ENCODE measurements around the gene SLC25A21. TPM values are rescaled to one million over a fixed set of nuclear protein-coding genes. Genes with fewer than 3 reads are reported as not detected.

The SLC25A21 gene
- total RNA-seq, 2 experiments from 2014 or later: not detected

DNA sequence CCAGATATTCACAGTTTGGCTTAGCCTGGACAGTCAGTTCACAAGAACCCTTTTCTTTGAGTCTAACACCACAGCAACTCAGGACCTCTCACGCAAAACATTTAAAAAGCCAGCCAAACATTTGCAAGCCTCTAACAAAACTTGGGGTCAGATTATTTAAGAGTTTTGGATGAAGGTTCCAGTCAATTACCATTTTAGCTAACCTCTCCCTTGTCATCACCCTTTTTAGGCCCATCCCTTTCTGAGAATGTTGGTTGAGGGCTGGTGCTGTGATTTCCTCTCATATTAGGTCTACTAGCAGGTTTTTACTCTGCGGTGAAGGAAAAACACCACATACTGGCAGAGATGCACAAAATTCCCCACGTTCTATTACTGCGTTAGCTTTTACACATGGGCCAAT lies 490.1 kb downstream of the SLC25A21 start:
- no peak for ATAC-seq (ENCODE audit: poor library complexity)
- ChIA-PET CTCF (no interaction called here), POLR2A (no interaction called here)
- peaks cover 2% of the 10 kb centered on the region for H3K9me3 Mint-ChIP-seq
- DNase-seq: no peak
- intact Hi-C loops (cut with DNase I, micrococcal nuclease): no loop called here
- H3K27ac Mint-ChIP-seq: no peak overlapping the region
- no peaks in the 10 kb centered on the region for H3K4me1 Mint-ChIP-seq (ENCODE audit: low read depth)
- Histone ChIP-seq H3K4me3 (ENCODE audit: low read length) (no peak overlapping the region), H3K9me3 (ENCODE audit: control insufficient read depth in 1 of 2, insufficient read depth in 1 of 2, low read length in 2 of 2) (no peaks in the 10 kb centered on the region), H3K27me3 (ENCODE audit: control insufficient read depth in 1 of 2, insufficient read depth in 2 of 2, low read length in 2 of 2) (no peaks in the 10 kb centered on the region), H3K4me1 (ENCODE audit: insufficient read depth, low read length) (no peaks in the 10 kb centered on the region), H3K36me3 (ENCODE audit: insufficient read depth, low read length) (no peaks in the 10 kb centered on the region), H3K27ac (ENCODE audit: low read depth in 1 of 2, low read length in 2 of 2) (no peak overlapping the region)
- no peaks in the 10 kb centered on the region for H3K36me3 Mint-ChIP-seq (ENCODE audit: low read depth)
- peaks cover 26% of the 10 kb centered on the region for H3K27me3 Mint-ChIP-seq
- TF ChIP-seq, protein P1, sequence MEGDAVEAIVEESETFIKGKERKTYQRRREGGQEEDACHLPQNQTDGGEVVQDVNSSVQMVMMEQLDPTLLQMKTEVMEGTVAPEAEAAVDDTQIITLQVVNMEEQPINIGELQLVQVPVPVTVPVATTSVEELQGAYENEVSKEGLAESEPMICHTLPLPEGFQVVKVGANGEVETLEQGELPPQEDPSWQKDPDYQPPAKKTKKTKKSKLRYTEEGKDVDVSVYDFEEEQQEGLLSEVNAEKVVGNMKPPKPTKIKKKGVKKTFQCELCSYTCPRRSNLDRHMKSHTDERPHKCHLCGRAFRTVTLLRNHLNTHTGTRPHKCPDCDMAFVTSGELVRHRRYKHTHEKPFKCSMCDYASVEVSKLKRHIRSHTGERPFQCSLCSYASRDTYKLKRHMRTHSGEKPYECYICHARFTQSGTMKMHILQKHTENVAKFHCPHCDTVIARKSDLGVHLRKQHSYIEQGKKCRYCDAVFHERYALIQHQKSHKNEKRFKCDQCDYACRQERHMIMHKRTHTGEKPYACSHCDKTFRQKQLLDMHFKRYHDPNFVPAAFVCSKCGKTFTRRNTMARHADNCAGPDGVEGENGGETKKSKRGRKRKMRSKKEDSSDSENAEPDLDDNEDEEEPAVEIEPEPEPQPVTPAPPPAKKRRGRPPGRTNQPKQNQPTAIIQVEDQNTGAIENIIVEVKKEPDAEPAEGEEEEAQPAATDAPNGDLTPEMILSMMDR (IDR thresholded peaks at IDR 0.05): no peak
- H3K4me3 Mint-ChIP-seq: no peak overlapping the region

DNA sequence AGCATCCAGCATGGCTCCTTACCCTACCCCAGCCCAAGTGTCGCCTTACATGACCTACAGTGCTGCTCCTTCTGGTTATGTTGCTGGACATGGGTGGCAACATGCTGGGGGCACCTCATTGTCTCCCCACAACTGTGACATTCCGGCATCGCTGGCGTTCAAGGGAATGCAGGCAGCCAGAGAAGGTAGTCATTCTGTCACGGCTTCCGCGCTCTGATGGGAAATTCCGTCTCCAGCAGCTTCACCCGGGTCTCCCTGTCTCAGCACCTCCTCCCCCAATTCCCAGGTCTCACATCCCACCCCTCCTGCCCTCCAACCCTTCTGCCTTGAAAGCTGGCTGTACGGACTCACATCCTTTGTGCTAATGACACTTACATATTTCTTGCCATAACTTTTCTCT lies 496.2 kb downstream of the SLC25A21 start:
- no peak for DNase-seq
- ChIA-PET CTCF (no interaction called here), POLR2A (no interaction called here)
- Histone ChIP-seq H3K4me1 (ENCODE audit: insufficient read depth, low read length) (no peaks in the 10 kb centered on the region), H3K27me3 (ENCODE audit: control insufficient read depth in 1 of 2, insufficient read depth in 2 of 2, low read length in 2 of 2) (peaks cover 3 to 12% of the 10 kb centered on the region in 2 experiments), H3K36me3 (ENCODE audit: insufficient read depth, low read length) (no peaks in the 10 kb centered on the region), H3K4me3 (ENCODE audit: low read length) (no peak overlapping the region), H3K27ac (ENCODE audit: low read depth in 1 of 2, low read length in 2 of 2) (no peak overlapping the region), H3K9me3 (ENCODE audit: control insufficient read depth in 1 of 2, insufficient read depth in 1 of 2, low read length in 2 of 2) (no peaks in the 10 kb centered on the region)
- Mint-ChIP-seq H3K4me1 (ENCODE audit: low read depth) (no peaks in the 10 kb centered on the region), H3K27me3 (peaks cover 40% of the 10 kb centered on the region), H3K36me3 (ENCODE audit: low read depth) (no peaks in the 10 kb centered on the region), H3K4me3 (no peak overlapping the region), H3K27ac (no peak overlapping the region), H3K9me3 (no peaks in the 10 kb centered on the region)
- TF ChIP-seq, protein P1 (IDR thresholded peaks at IDR 0.05): no peak
- no peak for ATAC-seq (ENCODE audit: poor library complexity)
- intact Hi-C loops (cut with DNase I, micrococcal nuclease): no loop called here

DNA sequence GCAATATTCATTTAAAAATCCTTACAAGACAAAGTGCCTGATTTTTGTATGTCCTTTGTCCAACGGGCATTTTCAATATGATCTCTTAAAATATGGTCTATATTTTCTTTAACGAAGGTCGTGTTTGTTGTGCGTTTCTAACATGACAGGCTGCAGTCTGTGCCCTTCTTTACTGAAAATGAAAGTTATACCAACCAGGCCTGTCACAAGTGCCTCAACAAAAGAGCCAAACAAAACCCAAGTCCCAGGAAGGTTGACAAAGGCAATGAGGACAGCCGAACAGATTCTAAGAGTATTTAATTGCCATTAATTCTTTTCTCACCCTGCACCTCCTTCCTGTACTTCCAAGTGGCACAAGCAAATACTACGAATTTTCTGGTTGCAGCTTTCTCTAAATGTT lies 496.8 kb downstream of the SLC25A21 start:
- Mint-ChIP-seq H3K9me3 (no peaks in the 10 kb centered on the region), H3K4me3 (no peak overlapping the region), H3K36me3 (ENCODE audit: low read depth) (no peaks in the 10 kb centered on the region), H3K27me3 (peaks cover 42% of the 10 kb centered on the region), H3K27ac (no peak overlapping the region), H3K4me1 (ENCODE audit: low read depth) (no peaks in the 10 kb centered on the region)
- Histone ChIP-seq H3K36me3 (ENCODE audit: insufficient read depth, low read length) (no peaks in the 10 kb centered on the region), H3K4me3 (ENCODE audit: low read length) (no peak overlapping the region), H3K27me3 (ENCODE audit: control insufficient read depth in 1 of 2, insufficient read depth in 2 of 2, low read length in 2 of 2) (peaks cover 3 to 16% of the 10 kb centered on the region in 2 experiments), H3K9me3 (ENCODE audit: control insufficient read depth in 1 of 2, insufficient read depth in 1 of 2, low read length in 2 of 2) (no peaks in the 10 kb centered on the region), H3K27ac (ENCODE audit: low read depth in 1 of 2, low read length in 2 of 2) (no peak overlapping the region), H3K4me1 (ENCODE audit: insufficient read depth, low read length) (no peaks in the 10 kb centered on the region)
- intact Hi-C loops (cut with DNase I, micrococcal nuclease): no loop called here
- ChIA-PET POLR2A (no interaction called here), CTCF (no interaction called here)
- DNase-seq (no peak), ATAC-seq (ENCODE audit: poor library complexity) (no peak)
- TF ChIP-seq, protein P1 (IDR thresholded peaks at IDR 0.05): no peak

Data from CD4-positive, alpha-beta T cell (primary cell).